GM10266 (cell line): ENCODE data around the gene VAPB.

Experiments used
- DNase-seq: peaks from one replicate; pipeline ENCODE4 v3.0.0; 2012; ENCODE audit errors: extremely low spot score
- TF ChIP-seq, protein P1 (sequence below): IDR thresholded peaks from 2 replicates; pipeline ENCODE4 v1.5.1; 2012; ENCODE audit warnings: mild to moderate bottlenecking, low read depth; ENCODE audit not compliant: control insufficient read depth, insufficient read depth; ENCODE audit errors: missing control alignments

VAPB gene

GRCh38 chr20:58436868-58437645 lies 48.0 kb downstream of the VAPB start:
- DNase-seq, result no peak
- TF ChIP-seq, protein P1, sequence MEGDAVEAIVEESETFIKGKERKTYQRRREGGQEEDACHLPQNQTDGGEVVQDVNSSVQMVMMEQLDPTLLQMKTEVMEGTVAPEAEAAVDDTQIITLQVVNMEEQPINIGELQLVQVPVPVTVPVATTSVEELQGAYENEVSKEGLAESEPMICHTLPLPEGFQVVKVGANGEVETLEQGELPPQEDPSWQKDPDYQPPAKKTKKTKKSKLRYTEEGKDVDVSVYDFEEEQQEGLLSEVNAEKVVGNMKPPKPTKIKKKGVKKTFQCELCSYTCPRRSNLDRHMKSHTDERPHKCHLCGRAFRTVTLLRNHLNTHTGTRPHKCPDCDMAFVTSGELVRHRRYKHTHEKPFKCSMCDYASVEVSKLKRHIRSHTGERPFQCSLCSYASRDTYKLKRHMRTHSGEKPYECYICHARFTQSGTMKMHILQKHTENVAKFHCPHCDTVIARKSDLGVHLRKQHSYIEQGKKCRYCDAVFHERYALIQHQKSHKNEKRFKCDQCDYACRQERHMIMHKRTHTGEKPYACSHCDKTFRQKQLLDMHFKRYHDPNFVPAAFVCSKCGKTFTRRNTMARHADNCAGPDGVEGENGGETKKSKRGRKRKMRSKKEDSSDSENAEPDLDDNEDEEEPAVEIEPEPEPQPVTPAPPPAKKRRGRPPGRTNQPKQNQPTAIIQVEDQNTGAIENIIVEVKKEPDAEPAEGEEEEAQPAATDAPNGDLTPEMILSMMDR, result no peak

DNA sequence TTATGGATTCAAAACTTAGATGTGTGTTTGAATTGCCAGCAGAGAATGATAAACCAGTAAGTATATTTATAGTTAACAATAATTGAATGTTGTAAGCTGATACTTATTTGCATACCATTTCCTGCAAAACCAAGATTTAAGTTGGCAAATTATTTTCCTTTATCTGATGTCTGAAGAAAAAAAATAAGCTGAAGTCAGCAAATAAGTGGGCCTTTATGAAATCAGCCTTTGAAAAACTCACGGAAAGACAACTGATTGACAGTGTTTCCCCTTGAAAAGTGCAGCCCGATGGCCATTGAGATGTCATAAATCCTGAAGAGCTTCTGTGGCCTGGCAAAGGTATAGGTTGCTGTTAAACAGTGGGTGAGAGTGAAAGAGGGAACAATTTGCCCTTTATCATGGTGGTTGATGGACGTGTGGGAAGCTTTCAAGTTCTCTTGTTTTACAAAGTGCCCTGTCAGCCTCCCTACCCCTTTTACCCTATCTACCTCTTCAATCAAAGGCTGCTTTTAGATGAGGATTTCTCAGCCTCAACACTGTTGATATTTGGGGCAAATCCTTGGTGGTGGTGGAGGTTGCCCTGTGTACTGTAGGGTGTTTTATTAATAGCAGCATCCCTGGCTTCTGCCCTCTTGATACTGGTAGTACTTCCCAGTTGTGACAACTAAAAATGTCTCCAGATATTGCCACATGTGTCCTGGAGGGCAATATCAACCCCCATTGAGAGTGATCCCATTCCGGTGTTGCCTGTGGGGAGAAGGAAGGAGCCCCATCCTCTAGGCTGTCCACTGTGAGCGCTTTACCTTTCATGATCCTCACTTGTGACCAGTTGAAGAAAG lies 50.2 kb downstream of the VAPB start:
- TF ChIP-seq, protein P1, result no peak
- no peak for DNase-seq

DNA sequence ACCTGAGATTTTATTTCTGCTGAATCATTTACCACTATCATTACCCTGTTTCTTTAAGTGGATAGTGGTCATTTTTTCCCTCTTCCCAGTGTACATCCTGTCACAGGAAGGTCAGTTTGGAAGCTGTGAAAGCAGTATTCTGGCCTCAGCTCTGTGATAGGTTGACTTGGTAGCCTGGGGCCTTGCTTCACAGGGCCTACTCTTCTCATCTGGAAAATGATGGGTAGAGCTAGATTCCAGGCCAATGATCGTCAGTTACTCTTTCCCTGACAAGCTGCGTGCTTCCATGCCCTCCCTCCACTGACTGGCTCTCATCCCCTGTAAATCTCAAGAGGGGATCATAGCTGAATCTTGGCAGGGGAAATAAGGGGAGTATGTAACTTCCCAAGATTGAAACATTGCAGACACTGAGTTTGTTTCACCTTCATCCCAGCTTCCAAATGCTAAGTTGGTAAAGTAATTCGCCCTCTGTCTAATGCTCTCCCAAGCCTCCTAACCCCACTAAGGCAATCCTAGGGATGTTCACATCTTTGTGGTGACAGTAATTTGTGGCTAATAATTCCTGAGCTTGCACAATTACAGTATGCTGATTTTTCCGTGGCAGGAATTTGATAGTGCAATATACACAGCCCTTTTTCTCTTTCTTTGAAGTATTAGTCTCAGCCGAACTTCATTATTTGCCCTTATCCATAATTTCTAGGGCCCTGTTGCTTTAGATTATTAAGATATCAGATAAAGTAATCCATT lies 51.2 kb downstream of the VAPB start:
- no peak for DNase-seq
- TF ChIP-seq, protein P1, result no peak

GRCh38 chr20:58441723-58442122 lies 52.7 kb downstream of the VAPB start:
- no peak for DNase-seq
- TF ChIP-seq, protein P1, result no peak

GRCh38 chr20:58444746-58445255 lies 55.8 kb downstream of the VAPB start:
- TF ChIP-seq, protein P1, result no peak
- no peak for DNase-seq

DNA sequence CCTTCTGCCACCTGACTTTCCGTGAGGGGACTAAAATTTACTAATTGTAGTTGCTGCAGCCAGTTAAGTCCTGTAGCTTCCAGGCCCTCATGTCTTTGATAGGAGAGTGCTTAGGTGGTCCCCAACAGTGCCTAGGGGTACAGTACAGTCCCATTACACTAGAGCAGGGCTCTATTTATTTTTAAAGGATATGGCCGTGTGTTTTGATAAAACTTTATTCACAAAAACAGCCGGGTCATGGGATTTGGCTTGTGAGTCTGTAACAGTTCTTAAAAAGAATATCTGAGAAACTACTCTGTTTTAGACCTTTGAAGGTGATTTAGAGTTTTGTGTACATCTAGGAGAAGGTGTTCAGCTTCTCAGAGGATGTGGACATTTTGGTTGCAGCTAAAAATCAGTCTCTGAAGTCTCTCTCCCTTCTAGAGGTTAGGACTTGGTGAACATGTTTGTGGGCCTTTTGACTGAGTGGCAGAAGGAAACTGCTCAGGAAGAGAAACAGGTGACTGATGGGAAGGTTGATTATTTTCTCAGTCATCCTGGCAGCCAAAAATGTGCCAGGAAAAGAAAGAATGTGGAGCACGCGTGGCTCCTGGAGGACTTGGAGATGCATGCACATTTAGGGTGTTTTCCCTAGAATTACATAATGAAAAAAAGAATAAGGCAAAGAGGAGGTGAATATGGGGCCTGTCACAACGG lies 57.4 kb downstream of the VAPB start:
- TF ChIP-seq, protein P1, result no peak
- DNase-seq, result no peak
